ENCODE data around the gene SLC35E1.
A peak's percentile ranks its signal among the peaks of the same experiment; 100 is the strongest.

The SLC35E1 gene

GRCh38 chr19:16572332-16573211 is at the start of gene SLC35E1:
Gene SLC35E1 (minus strand): TSS chr19:16572415. CDS start chr19:16572364, 51 bp downstream.
- DNase-seq = peak; percentile 94

GRCh38 chr19:16621165-16621800 is 49.1 kb upstream of the SLC35E1 start:
- no peak for DNase-seq

- no peak for DNase-seq
Observed at GRCh38 chr19:16620584-16620983, 48.4 kb upstream of the SLC35E1 start.

- no peak for DNase-seq
Observed at GRCh38 chr19:16620018-16620417, 47.8 kb upstream of the SLC35E1 start.

GRCh38 chr19:16619457-16619856 is 47.2 kb upstream of the SLC35E1 start:
- no peak for DNase-seq

GRCh38 chr19:16618248-16618647 is 46.0 kb upstream of the SLC35E1 start:
- no peak for DNase-seq

GRCh38 chr19:16615808-16616207 is 43.6 kb upstream of the SLC35E1 start:
- DNase-seq = no peak

GRCh38 chr19:16614941-16615340 is 42.7 kb upstream of the SLC35E1 start:
- DNase-seq = no peak

GRCh38 chr19:16613841-16614240 is 41.6 kb upstream of the SLC35E1 start:
- no peak for DNase-seq

GRCh38 chr19:16612636-16613035 is 40.4 kb upstream of the SLC35E1 start:
- DNase-seq = no peak

- no peak for DNase-seq
Observed at GRCh38 chr19:16611121-16611520, 38.9 kb upstream of the SLC35E1 start.

GRCh38 chr19:16609511-16610200 is 37.4 kb upstream of the SLC35E1 start:
- no peak for DNase-seq

- no peak for DNase-seq
Observed at GRCh38 chr19:16608290-16608739, 36.1 kb upstream of the SLC35E1 start.

GRCh38 chr19:16607819-16608218 is 35.6 kb upstream of the SLC35E1 start:
- no peak for DNase-seq

GRCh38 chr19:16605553-16605994 is 33.4 kb upstream of the SLC35E1 start:
- DNase-seq = no peak

GRCh38 chr19:16605115-16605514 is 32.9 kb upstream of the SLC35E1 start:
- DNase-seq = no peak

GRCh38 chr19:16604615-16605014 is 32.4 kb upstream of the SLC35E1 start:
- DNase-seq = no peak

GRCh38 chr19:16603090-16603489 is 30.9 kb upstream of the SLC35E1 start:
- DNase-seq = no peak

GRCh38 chr19:16601378-16602052 is 29.3 kb upstream of the SLC35E1 start:
- no peak for DNase-seq

GRCh38 chr19:16600824-16601223 is 28.6 kb upstream of the SLC35E1 start:
- no peak for DNase-seq

GRCh38 chr19:16599655-16600346 is 27.6 kb upstream of the SLC35E1 start:
- DNase-seq = no peak

GRCh38 chr19:16598848-16599247 is 26.6 kb upstream of the SLC35E1 start:
- no peak for DNase-seq
